Activated T-helper 17 cell treated with anti-CD3 and anti-CD28 coated beads, Interleukin-2, amount 50 U/mL, for 72 hours (primary cell): ENCODE data around the gene LRRC43. TPM values are rescaled to one million over a fixed set of nuclear protein-coding genes. Genes with fewer than 3 reads are reported as not detected.
A peak's percentile ranks its signal among the peaks of the same experiment; 100 is the strongest.

ENCODE experiments used
- ATAC-seq: fragments of 150-1000 bp; cut with Tn5 transposase; replicated peaks from 2 replicates; pipeline ENCODE4 v1.10.0; 2021; ENCODE audit warnings: mild to moderate bottlenecking, moderate library complexity
- H3K27ac Mint-ChIP-seq: one replicate; pipeline ENCODE4 v1.8.0; 2022; ENCODE audit warnings: mixed read lengths
- H3K27me3 Mint-ChIP-seq: one replicate; pipeline ENCODE4 v1.8.0; 2022; ENCODE audit warnings: mixed read lengths
- H3K36me3 Mint-ChIP-seq: one replicate; pipeline ENCODE4 v1.8.0; 2022; ENCODE audit warnings: low read depth, mild to moderate bottlenecking, mixed read lengths
- H3K4me1 Mint-ChIP-seq: one replicate; pipeline ENCODE4 v1.8.0; 2022; ENCODE audit warnings: mixed read lengths
- H3K4me3 Mint-ChIP-seq: one replicate; pipeline ENCODE4 v1.8.0; 2022; ENCODE audit warnings: mild to moderate bottlenecking, mixed read lengths
- H3K9me3 Mint-ChIP-seq: one replicate; pipeline ENCODE4 v1.8.0; 2022; ENCODE audit warnings: mixed read lengths
- total RNA-seq, 2 donors: library from RNA; stranded (reverse); gene quantifications; one replicate each; pipeline ENCODE4 v1.2.3, GENCODE V29; 2022

LRRC43 gene
- total RNA-seq, 2 donors from 2014 or later: not detected

GRCh38 chr12:122207391-122207790 is 24.5 kb downstream of the LRRC43 start:
- Mint-ChIP-seq H3K27ac (no peak overlapping the region), H3K9me3 (no peaks in the 10 kb centered on the region), H3K4me3 (no peak overlapping the region), H3K27me3 (peaks cover 5% of the 10 kb centered on the region), H3K36me3 (peaks cover 59% of the 10 kb centered on the region), H3K4me1 (peaks cover 6% of the 10 kb centered on the region)
- ATAC-seq: no peak

GRCh38 chr12:122208073-122208820 is 25.3 kb downstream of the LRRC43 start:
- Mint-ChIP-seq H3K27ac (no peak overlapping the region), H3K27me3 (peaks cover 5% of the 10 kb centered on the region), H3K4me3 (no peak overlapping the region), H3K36me3 (peaks cover 68% of the 10 kb centered on the region), H3K4me1 (peaks cover 6% of the 10 kb centered on the region), H3K9me3 (no peaks in the 10 kb centered on the region)
- ATAC-seq: no peak

- peak; percentile 77 for ATAC-seq
- peaks cover 100% of the 10 kb centered on the region for H3K36me3 Mint-ChIP-seq
- peaks cover 5% of the 10 kb centered on the region for H3K4me1 Mint-ChIP-seq
- H3K27ac Mint-ChIP-seq: no peak overlapping the region
- H3K27me3 Mint-ChIP-seq: no peaks in the 10 kb centered on the region
- no peaks in the 10 kb centered on the region for H3K9me3 Mint-ChIP-seq
- no peak overlapping the region for H3K4me3 Mint-ChIP-seq
Measured at GRCh38 chr12:122215771-122216170, 32.8 kb downstream of the LRRC43 start.

GRCh38 chr12:122216445-122216844 is 33.5 kb downstream of the LRRC43 start:
- no peaks in the 10 kb centered on the region for H3K27me3 Mint-ChIP-seq
- no peaks in the 10 kb centered on the region for H3K9me3 Mint-ChIP-seq
- peaks cover 100% of the 10 kb centered on the region for H3K36me3 Mint-ChIP-seq
- ATAC-seq: no peak
- H3K4me1 Mint-ChIP-seq: peaks cover 5% of the 10 kb centered on the region
- no peak overlapping the region for H3K4me3 Mint-ChIP-seq
- no peak overlapping the region for H3K27ac Mint-ChIP-seq

GRCh38 chr12:122225683-122226365 is 42.9 kb downstream of the LRRC43 start, which contains the start of gene DIABLO:
DIABLO (minus strand) TSS chr12:122226052; CDS start chr12:122226014, 38 bp downstream.
- Mint-ChIP-seq H3K4me3 (peak within 1 kb of the TSS; percentile 80), H3K36me3 (peaks cover 52% of the 10 kb centered on the region), H3K27ac (peak within 1 kb of the TSS; percentile 82), H3K4me1 (peaks cover 20% of the 10 kb centered on the region), H3K9me3 (no peaks in the 10 kb centered on the region), H3K27me3 (no peaks in the 10 kb centered on the region)
- peak; percentile 94 for ATAC-seq

GRCh38 chr12:122226366-122227125 is 43.6 kb downstream of the LRRC43 start:
- no peaks in the 10 kb centered on the region for H3K27me3 Mint-ChIP-seq
- peaks cover 20% of the 10 kb centered on the region for H3K4me1 Mint-ChIP-seq
- H3K36me3 Mint-ChIP-seq: peaks cover 52% of the 10 kb centered on the region
- H3K27ac Mint-ChIP-seq: no peak overlapping the region
- H3K4me3 Mint-ChIP-seq: peak overlapping the region; percentile 80
- ATAC-seq: no peak
- H3K9me3 Mint-ChIP-seq: no peaks in the 10 kb centered on the region

GRCh38 chr12:122227341-122227740 is 44.4 kb downstream of the LRRC43 start:
- H3K9me3 Mint-ChIP-seq: no peaks in the 10 kb centered on the region
- no peaks in the 10 kb centered on the region for H3K27me3 Mint-ChIP-seq
- no peak overlapping the region for H3K27ac Mint-ChIP-seq
- H3K4me3 Mint-ChIP-seq: peak overlapping the region; percentile 80
- no peak for ATAC-seq
- peaks cover 20% of the 10 kb centered on the region for H3K4me1 Mint-ChIP-seq
- peaks cover 52% of the 10 kb centered on the region for H3K36me3 Mint-ChIP-seq

GRCh38 chr12:122228092-122228491 is 45.2 kb downstream of the LRRC43 start:
- H3K36me3 Mint-ChIP-seq: peaks cover 52% of the 10 kb centered on the region
- H3K9me3 Mint-ChIP-seq: no peaks in the 10 kb centered on the region
- H3K27ac Mint-ChIP-seq: no peak overlapping the region
- H3K4me3 Mint-ChIP-seq: peak overlapping the region; percentile 80
- H3K4me1 Mint-ChIP-seq: peaks cover 20% of the 10 kb centered on the region
- no peak for ATAC-seq
- no peaks in the 10 kb centered on the region for H3K27me3 Mint-ChIP-seq

- Mint-ChIP-seq H3K27me3 (no peaks in the 10 kb centered on the region), H3K4me3 (no peak overlapping the region), H3K4me1 (peaks cover 9% of the 10 kb centered on the region), H3K27ac (no peak overlapping the region), H3K9me3 (no peaks in the 10 kb centered on the region), H3K36me3 (peaks cover 63% of the 10 kb centered on the region)
- no peak for ATAC-seq
Measured at GRCh38 chr12:122230798-122231197, 47.9 kb downstream of the LRRC43 start.

- ATAC-seq: no peak
- no peak overlapping the region for H3K4me3 Mint-ChIP-seq
- H3K9me3 Mint-ChIP-seq: no peaks in the 10 kb centered on the region
- no peaks in the 10 kb centered on the region for H3K27me3 Mint-ChIP-seq
- peaks cover 4% of the 10 kb centered on the region for H3K4me1 Mint-ChIP-seq
- no peak overlapping the region for H3K27ac Mint-ChIP-seq
- H3K36me3 Mint-ChIP-seq: peaks cover 75% of the 10 kb centered on the region
Measured at GRCh38 chr12:122232691-122233090, 49.8 kb downstream of the LRRC43 start.

- Mint-ChIP-seq H3K4me3 (no peak overlapping the region), H3K4me1 (no peaks in the 10 kb centered on the region), H3K27me3 (no peaks in the 10 kb centered on the region), H3K9me3 (no peaks in the 10 kb centered on the region), H3K27ac (peak overlapping the region; percentile 17), H3K36me3 (peaks cover 88% of the 10 kb centered on the region)
- no peak for ATAC-seq
Measured at GRCh38 chr12:122235741-122236140, 52.8 kb downstream of the LRRC43 start.

GRCh38 chr12:122238861-122239260 is 55.9 kb downstream of the LRRC43 start:
- Mint-ChIP-seq H3K27ac (no peak overlapping the region), H3K4me3 (no peak overlapping the region), H3K36me3 (peaks cover 80% of the 10 kb centered on the region), H3K27me3 (no peaks in the 10 kb centered on the region), H3K4me1 (peaks cover 3% of the 10 kb centered on the region), H3K9me3 (no peaks in the 10 kb centered on the region)
- ATAC-seq: no peak

- Mint-ChIP-seq H3K36me3 (peaks cover 60% of the 10 kb centered on the region), H3K27me3 (no peaks in the 10 kb centered on the region), H3K4me1 (peaks cover 20% of the 10 kb centered on the region), H3K27ac (peak overlapping the region; percentile 86), H3K4me3 (peak overlapping the region; percentile 91), H3K9me3 (no peaks in the 10 kb centered on the region)
- peak; percentile 42 for ATAC-seq
Measured at GRCh38 chr12:122243965-122244364, 61.0 kb downstream of the LRRC43 start.

GRCh38 chr12:122244565-122245371 is 61.8 kb downstream of the LRRC43 start:
- Mint-ChIP-seq H3K27ac (peak overlapping the region; percentile 86), H3K36me3 (peaks cover 60% of the 10 kb centered on the region), H3K4me3 (peak overlapping the region; percentile 91), H3K4me1 (peaks cover 20% of the 10 kb centered on the region), H3K27me3 (no peaks in the 10 kb centered on the region), H3K9me3 (no peaks in the 10 kb centered on the region)
- ATAC-seq: peak; percentile 91
